ENCODE measurements around the gene DNAAF3.

DNA sequence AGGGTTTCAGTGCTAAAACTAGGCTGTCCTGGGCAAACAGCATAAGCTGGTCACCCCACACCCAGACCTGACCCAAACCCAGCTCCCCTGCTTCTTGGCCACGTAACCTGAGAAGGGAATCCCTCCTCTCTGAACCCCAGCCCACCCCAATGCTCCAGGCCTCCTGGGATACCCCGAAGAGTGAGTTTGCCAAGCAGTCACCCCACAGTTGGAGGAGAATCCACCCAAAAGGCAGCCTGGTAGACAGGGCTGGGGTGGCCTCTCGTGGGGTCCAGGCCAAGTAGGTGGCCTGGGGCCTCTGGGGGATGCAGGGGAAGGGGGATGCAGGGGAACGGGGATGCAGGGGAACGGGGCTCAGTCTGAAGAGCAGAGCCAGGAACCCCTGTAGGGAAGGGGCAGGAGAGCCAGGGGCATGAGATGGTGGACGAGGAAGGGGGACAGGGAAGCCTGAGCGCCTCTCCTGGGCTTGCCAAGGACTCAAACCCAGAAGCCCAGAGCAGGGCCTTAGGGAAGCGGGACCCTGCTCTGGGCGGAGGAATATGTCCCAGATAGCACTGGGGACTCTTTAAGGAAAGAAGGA is 51.8 kb downstream of the DNAAF3 start:
- TF ChIP-seq, protein P1, sequence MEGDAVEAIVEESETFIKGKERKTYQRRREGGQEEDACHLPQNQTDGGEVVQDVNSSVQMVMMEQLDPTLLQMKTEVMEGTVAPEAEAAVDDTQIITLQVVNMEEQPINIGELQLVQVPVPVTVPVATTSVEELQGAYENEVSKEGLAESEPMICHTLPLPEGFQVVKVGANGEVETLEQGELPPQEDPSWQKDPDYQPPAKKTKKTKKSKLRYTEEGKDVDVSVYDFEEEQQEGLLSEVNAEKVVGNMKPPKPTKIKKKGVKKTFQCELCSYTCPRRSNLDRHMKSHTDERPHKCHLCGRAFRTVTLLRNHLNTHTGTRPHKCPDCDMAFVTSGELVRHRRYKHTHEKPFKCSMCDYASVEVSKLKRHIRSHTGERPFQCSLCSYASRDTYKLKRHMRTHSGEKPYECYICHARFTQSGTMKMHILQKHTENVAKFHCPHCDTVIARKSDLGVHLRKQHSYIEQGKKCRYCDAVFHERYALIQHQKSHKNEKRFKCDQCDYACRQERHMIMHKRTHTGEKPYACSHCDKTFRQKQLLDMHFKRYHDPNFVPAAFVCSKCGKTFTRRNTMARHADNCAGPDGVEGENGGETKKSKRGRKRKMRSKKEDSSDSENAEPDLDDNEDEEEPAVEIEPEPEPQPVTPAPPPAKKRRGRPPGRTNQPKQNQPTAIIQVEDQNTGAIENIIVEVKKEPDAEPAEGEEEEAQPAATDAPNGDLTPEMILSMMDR (conservative IDR thresholded peaks at IDR 0.05; ENCODE audit: low read length), result no peak
- no peak for TF ChIP-seq EZH2phosphoT487 (IDR thresholded peaks at IDR 0.05; ENCODE audit: borderline replicate concordance)

Measured in Loucy (cell line).